Activated CD8-positive, alpha-beta T cell treated with anti-CD3 and anti-CD28 coated beads for 36 hours (primary cell): Measurements from ENCODE around the gene HMCN2. TPM values are rescaled to one million over a fixed set of nuclear protein-coding genes. Genes with fewer than 3 reads are reported as not detected.

Experiments
- ATAC-seq: fragments of 200-7000 bp; cut with Tn5 transposase; one replicate; pipeline ENCODE4 v1.10.0; 2021; ENCODE audit warnings: mild to moderate bottlenecking, moderate library complexity
- CTCF ChIA-PET: fragments of 350-600 bp; sonication (Branson Sonifier 250); formaldehyde crosslinking; loops from one replicate; lab custom pipeline; 2021; ENCODE audit warnings: antibody characterized with exemption; lab: Charles Lee
- POLR2A ChIA-PET: fragments of 350-600 bp; sonication (Branson Sonifier 250); formaldehyde crosslinking; loops from one replicate; lab custom pipeline; 2021; ENCODE audit warnings: antibody characterized with exemption; lab: Charles Lee
- DNase-seq: peaks from one replicate; pipeline ENCODE4 v3.0.0-alpha.2; 2020
- H3K27ac Mint-ChIP-seq: one replicate; pipeline ENCODE4 v1.8.0; 2021; ENCODE audit warnings: mild to moderate bottlenecking, mixed read lengths
- H3K27me3 Mint-ChIP-seq: one replicate; pipeline ENCODE4 v1.8.0; 2021; ENCODE audit warnings: mixed read lengths
- H3K36me3 Mint-ChIP-seq: one replicate; pipeline ENCODE4 v1.8.0; 2021; ENCODE audit warnings: low read depth, mixed read lengths
- H3K4me1 Mint-ChIP-seq: one replicate; pipeline ENCODE4 v1.8.0; 2021; ENCODE audit warnings: low read depth, mixed read lengths
- H3K4me3 Mint-ChIP-seq: one replicate; pipeline ENCODE4 v1.8.0; 2021; ENCODE audit warnings: mild to moderate bottlenecking, moderate library complexity, mixed read lengths
- H3K9me3 Mint-ChIP-seq: one replicate; pipeline ENCODE4 v1.8.0; 2021; ENCODE audit warnings: mixed read lengths
- intact Hi-C: fragments of 100-400 bp; cut with micrococcal nuclease; formaldehyde crosslinking; loops from one replicate; pipeline ENCODE4 v1.10.0; 2022
- total RNA-seq, 2 experiments: library from RNA; stranded (reverse); gene quantifications; one replicate each; pipeline ENCODE4 v1.2.3, GENCODE V29; 2021
- TF ChIP-seq, protein P1 (sequence below): fragments of 200-600 bp; IDR thresholded peaks from one replicate; pipeline ENCODE4 v1.8.0; 2022; ENCODE audit warnings: antibody characterized with exemption, mild to moderate bottlenecking

Gene HMCN2
- total RNA-seq, 2 experiments from 2014 or later: not detected

DNA sequence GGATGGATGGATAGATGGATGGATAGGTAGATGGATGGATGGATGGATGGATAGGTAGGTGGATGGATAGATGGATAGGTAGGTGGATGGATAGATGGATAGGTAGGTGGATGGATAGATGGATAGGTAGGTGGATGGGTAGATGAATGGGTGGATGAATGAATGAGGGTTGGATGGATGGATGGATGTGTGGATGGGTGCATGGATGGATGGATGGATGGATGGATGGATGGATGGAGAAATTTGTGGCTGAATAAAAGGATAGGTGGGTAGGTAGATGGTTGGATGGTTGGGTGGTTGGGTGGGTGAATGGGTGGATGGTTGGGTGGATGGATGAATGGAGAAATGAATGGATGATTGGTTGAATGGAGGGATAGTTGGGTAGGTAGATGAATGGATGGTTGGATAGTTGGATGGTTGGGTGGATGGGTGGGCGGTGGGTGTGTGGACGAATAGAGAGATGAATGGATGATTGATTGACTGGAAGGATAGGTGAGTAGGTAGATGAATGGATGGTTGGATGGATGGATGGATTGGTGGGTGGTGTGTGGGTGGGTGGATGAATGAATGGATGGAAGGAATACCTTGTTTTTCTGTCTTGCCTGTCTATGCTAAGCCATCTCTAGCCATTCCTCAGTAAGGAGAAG lies 108.2 kb downstream of the HMCN2 start:
- POLR2A ChIA-PET: no interaction called here
- peaks cover 2% of the 10 kb centered on the region for H3K4me1 Mint-ChIP-seq
- CTCF ChIA-PET: no interaction called here
- H3K9me3 Mint-ChIP-seq: no peaks in the 10 kb centered on the region
- DNase-seq (no peak), ATAC-seq (no peak)
- TF ChIP-seq, protein P1, sequence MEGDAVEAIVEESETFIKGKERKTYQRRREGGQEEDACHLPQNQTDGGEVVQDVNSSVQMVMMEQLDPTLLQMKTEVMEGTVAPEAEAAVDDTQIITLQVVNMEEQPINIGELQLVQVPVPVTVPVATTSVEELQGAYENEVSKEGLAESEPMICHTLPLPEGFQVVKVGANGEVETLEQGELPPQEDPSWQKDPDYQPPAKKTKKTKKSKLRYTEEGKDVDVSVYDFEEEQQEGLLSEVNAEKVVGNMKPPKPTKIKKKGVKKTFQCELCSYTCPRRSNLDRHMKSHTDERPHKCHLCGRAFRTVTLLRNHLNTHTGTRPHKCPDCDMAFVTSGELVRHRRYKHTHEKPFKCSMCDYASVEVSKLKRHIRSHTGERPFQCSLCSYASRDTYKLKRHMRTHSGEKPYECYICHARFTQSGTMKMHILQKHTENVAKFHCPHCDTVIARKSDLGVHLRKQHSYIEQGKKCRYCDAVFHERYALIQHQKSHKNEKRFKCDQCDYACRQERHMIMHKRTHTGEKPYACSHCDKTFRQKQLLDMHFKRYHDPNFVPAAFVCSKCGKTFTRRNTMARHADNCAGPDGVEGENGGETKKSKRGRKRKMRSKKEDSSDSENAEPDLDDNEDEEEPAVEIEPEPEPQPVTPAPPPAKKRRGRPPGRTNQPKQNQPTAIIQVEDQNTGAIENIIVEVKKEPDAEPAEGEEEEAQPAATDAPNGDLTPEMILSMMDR: no peak
- intact Hi-C loops: no loop called here
- H3K27me3 Mint-ChIP-seq: no peaks in the 10 kb centered on the region
- H3K27ac Mint-ChIP-seq: no peak overlapping the region
- H3K36me3 Mint-ChIP-seq: no peaks in the 10 kb centered on the region
- no peak overlapping the region for H3K4me3 Mint-ChIP-seq

DNA sequence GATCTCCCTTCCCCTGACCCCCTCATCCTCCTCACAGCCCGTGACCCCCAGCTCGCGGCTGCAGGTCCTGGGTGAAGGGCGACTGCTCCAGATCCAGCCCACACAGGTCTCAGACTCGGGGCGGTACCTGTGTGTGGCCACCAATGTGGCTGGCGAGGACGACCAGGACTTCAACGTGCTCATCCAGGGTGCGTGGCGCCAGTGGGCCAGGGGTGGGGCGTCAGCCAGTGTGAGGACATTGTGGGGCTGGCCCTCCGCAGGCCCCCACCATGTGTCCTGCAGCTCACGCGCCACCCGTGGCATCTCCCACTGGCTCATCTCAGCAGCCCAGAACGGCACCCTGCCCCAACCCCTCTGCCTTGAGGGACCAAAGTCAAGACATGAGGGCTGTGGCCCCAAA lies 112.1 kb downstream of the HMCN2 start:
- Mint-ChIP-seq H3K27me3 (no peaks in the 10 kb centered on the region), H3K9me3 (no peaks in the 10 kb centered on the region), H3K4me3 (no peak overlapping the region), H3K36me3 (no peaks in the 10 kb centered on the region), H3K4me1 (no peaks in the 10 kb centered on the region), H3K27ac (no peak overlapping the region)
- ATAC-seq (no peak), DNase-seq (no peak)
- intact Hi-C loops: no loop called here
- TF ChIP-seq, protein P1: no peak
- CTCF ChIA-PET: no interaction called here
- POLR2A ChIA-PET: interaction anchor here (0.6 kb wide), 1 partner anchor 147 kb away, joined by 3 read pairs; no protein-coding TSS in a partner anchor

DNA sequence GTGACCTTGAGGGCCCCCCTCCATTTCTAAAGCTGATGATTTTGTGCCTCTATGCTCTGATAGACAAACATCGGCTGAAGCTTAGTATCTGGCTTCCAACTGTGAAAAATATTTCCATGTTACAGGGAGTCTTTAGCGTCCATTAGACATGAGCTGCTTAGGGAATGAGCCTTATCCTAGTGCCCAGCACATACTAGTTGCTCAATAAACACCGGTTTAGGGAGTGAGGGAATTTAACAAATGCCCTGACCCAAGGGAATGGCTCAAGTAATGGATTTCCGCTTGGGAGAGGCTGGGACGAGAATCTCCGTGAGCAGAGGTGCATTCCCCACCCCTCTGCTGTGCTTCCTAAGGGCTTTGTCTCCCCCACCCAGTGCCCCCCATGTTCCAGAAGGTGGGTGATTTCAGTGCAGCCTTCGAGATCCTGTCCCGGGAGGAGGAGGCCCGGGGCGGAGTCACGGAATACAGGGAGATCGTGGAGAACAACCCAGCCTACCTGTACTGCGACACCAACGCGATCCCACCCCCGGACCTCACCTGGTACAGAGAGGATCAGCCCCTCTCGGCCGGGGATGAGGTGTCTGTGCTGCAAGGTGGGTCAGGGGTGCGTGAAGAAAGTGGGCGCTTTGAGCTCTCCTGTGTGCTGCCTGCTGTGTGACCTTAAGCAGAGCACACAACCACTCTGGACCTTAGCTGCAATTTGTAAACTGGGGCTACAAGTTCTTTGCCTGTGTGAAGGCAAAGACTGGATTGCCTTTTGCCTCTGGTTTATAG lies 113.5 kb downstream of the HMCN2 start:
- POLR2A ChIA-PET: no interaction called here
- Mint-ChIP-seq H3K36me3 (no peaks in the 10 kb centered on the region), H3K27ac (no peak overlapping the region), H3K4me1 (no peaks in the 10 kb centered on the region), H3K4me3 (no peak overlapping the region), H3K9me3 (no peaks in the 10 kb centered on the region), H3K27me3 (no peaks in the 10 kb centered on the region)
- intact Hi-C loops: no loop called here
- CTCF ChIA-PET: no interaction called here
- DNase-seq (no peak), ATAC-seq (no peak)
- TF ChIP-seq, protein P1: no peak

DNA sequence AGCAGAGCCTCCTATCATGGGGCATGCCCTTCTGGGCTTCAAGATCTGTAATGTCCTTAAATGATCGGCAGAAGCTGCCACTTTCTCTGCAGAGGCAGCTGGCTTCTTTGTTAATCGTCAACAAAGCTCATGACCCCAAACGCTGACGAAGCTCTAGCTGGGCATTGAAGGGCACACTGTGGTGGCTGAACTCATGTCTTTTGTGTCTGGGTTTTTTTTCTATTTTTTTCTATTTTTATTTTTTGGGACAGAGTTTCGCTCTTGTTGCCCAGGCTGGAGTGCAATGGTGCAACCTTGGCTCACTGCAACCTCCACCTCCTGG lies 114.0 kb downstream of the HMCN2 start:
- intact Hi-C loops: no loop called here
- no peak overlapping the region for H3K4me3 Mint-ChIP-seq
- TF ChIP-seq, protein P1: no peak
- DNase-seq (no peak), ATAC-seq (no peak)
- ChIA-PET POLR2A (interaction anchor here (0.7 kb wide), 1 partner anchor 135 kb away, joined by 3 read pairs; no protein-coding TSS in a partner anchor), CTCF (no interaction called here)
- H3K9me3 Mint-ChIP-seq: no peaks in the 10 kb centered on the region
- no peak overlapping the region for H3K27ac Mint-ChIP-seq
- H3K27me3 Mint-ChIP-seq: no peaks in the 10 kb centered on the region
- H3K36me3 Mint-ChIP-seq: no peaks in the 10 kb centered on the region
- H3K4me1 Mint-ChIP-seq: no peaks in the 10 kb centered on the region

DNA sequence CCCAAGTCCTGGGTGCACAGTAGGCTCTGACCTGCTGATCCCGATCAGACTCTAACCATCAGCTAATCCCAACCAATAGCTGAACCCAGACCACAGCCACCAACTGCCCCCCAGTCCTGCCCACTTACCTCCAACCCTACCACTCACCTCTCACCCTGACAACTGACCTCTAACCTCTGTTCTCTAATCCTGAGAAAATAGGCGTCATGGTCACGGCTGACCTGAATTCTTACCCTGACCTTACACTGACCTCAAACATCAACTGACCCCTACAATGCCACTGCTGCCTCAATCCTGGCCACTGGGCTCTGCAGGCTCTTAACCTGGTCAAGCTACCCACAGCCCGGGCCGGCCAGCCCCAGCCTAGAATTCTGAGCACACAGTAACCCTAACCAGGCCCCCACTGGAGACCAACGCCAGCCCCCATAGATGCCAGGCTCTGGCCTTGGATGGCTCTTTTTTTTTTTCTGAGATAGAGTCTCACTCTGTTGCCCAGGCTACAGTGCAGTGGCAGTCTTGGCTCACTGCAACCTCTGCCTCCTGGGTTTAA lies 115.4 kb downstream of the HMCN2 start:
- DNase-seq (no peak), ATAC-seq (no peak)
- Mint-ChIP-seq H3K9me3 (no peaks in the 10 kb centered on the region), H3K4me3 (no peak overlapping the region), H3K4me1 (no peaks in the 10 kb centered on the region), H3K36me3 (no peaks in the 10 kb centered on the region), H3K27me3 (no peaks in the 10 kb centered on the region), H3K27ac (no peak overlapping the region)
- ChIA-PET CTCF (no interaction called here), POLR2A (no interaction called here)
- TF ChIP-seq, protein P1: no peak
- intact Hi-C loops: no loop called here
